Epithelial cell of prostate (primary cell): Measurements from ENCODE around the gene CYP24A1.

ENCODE experiments used
- DNase-seq: peaks from one replicate; pipeline ENCODE4 v3.0.0-alpha.2; 2011; ENCODE audit warnings: low read depth, low spot score
- H3K27ac ChIP-seq: fragments of 450-650 bp; 2 replicates; pipeline ENCODE4 v1.5.1; 2017; ENCODE audit warnings: mild to moderate bottlenecking

CYP24A1 gene

GRCh38 chr20:54177378-54177777 is 3.6 kb upstream of the CYP24A1 start:
- no peak overlapping the region for H3K27ac ChIP-seq
- DNase-seq, result no peak

GRCh38 chr20:54176610-54177009 is 2.8 kb upstream of the CYP24A1 start:
- H3K27ac ChIP-seq, result no peak overlapping the region
- no peak for DNase-seq

DNA sequence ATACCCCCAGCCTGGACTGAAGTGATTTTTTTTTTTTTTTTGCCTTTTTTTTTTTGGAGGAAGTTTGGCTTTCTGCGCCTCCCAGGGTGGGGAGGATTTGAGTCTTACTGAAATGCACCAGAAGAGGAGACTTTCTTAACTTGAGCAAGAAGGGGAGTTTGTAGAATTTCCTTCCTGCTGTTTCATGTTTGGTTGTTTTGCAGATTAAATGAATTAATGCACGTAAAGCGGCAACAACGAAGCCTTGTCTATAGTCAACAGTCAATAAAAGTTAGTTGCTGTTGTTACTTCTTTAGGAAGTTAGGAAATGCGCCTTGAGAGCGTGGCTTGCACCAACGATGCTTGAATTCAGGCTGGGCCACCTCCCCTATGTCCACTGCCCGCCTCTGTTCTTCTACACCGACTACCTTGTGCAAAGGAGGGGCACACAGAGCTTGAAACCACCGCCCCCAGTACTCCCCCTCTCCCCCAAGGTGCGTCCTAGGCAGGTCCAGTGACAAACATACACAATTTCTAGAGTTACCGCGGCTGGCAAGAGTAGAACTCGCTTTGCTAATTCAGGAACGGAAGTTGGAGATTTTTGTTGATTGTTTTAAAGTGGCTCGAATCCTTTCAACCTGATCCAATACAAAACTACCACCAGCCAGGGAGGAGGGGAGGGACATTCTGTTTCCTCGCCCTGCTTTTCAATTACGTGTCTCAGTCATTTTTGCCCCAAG is 830 bp upstream of the CYP24A1 start:
- H3K27ac ChIP-seq, result no peak overlapping the region
- DNase-seq, result no peak

- no peak for DNase-seq
Measured at GRCh38 chr20:54172856-54173652, 732 bp downstream of the CYP24A1 start.

DNA sequence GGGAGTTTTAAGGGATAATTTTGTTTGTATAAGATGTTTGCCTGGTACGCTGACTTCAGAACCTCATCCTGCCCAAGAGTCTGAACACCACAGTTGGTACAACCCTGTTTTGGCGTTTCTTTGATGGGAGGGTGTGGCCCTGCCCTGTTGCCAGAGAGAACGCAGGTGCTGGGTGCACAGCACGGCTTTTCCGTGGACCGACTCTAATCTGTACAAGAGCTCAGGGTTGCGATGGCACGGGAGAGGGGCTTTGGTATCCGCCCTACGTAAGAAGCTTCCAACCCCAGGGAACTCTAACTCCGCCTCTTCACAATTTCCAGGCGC is 1.3 kb downstream of the CYP24A1 start:
- no peak overlapping the region for H3K27ac ChIP-seq
- no peak for DNase-seq

More at GRCh38 chr20:54172856-54173652, 732 bp downstream of the CYP24A1 start:
- no peak overlapping the region for H3K27ac ChIP-seq

DNA sequence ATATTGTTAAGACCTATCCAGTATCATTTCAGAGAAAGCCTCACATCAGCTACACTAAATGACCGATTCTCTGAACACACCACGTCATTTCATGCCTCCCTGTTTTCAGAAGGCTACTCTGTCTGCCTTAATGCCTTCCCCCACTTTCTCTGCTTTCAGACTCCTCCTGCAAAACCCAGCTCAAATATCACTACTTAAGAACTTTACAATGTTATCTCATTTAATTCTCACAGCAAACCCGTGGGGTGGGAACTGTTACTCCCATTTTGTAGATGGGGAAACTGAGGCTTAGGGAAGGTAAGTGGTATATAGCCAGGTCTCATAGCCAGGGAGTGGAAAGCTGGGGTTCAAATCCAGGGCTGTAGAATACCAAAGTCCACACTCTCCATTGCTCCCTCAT is 2.8 kb downstream of the CYP24A1 start:
- DNase-seq, result no peak
- H3K27ac ChIP-seq, result no peak overlapping the region

DNA sequence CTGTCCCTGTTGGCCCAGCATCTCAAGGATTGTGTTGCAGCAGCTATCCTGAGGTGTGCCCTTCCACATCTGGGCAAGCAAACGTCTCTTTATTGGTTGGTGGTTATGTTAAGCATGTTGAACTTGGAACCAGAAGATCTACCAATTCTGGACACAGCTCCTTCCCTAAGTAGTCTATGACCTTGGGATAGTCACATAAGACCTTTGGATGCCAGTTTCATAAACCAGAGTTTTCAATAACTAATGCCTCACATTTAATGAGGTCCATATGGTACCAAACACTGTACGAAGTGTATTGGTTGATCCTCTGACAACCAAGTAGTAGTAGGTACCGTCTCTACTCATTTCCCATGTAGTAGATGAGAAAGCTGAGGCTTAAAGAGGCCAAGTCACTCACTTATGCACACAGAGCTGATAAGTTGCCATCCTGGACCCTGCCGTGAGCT is 3.7 kb downstream of the CYP24A1 start:
- no peak for DNase-seq
- H3K27ac ChIP-seq, result no peak overlapping the region

- H3K27ac ChIP-seq, result no peak overlapping the region
Measured at GRCh38 chr20:54168961-54169862, 4.6 kb downstream of the CYP24A1 start.

GRCh38 chr20:54167909-54168872 is 5.6 kb downstream of the CYP24A1 start:
- peak overlapping the region; percentile 60 for H3K27ac ChIP-seq
- DNase-seq, result no peak

More at GRCh38 chr20:54168961-54169862, 4.6 kb downstream of the CYP24A1 start:
- DNase-seq, result no peak

- no peak for DNase-seq
- H3K27ac ChIP-seq, result no peak overlapping the region
Measured at GRCh38 chr20:54166987-54167662, 6.7 kb downstream of the CYP24A1 start.

DNA sequence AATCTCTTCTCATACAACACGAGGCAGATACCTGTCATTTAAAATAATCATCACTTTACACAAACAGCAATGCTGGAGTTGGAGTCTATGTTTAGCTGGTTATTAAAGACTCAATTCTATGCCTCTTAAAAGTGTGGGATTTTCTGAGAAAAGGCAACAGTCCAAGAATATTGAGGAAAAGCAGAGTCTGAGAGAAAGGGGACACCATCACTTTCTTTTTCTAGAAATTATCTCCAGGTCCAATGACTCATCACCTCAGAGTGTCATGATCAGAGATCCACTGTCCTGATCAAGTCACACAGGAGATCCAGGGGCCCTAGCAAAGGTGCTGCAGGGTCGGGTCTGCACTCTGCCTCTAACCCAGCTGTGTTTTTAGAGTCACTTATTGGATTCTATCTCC is 8.0 kb downstream of the CYP24A1 start:
- no peak for DNase-seq

DNA sequence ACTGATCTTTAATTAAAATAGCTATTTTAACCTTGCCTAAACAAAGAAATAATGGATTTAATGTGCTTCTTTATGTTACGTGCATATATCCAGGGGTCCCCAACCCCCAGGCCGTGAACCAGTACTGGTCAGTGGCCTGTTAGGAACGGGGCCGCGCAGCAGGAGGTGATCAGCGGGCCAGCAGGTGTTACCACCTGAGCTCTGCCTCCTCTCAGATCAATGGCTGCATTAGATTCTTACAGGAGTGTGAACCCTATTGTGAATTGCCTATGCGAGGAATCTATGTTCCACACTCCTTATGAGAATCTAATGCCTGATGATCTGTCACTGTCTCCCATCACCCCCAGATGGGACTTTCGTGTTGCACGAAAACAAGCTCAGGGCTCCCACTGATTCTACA is 8.8 kb downstream of the CYP24A1 start:
- no peak overlapping the region for H3K27ac ChIP-seq
- DNase-seq, result no peak

More for the DNA sequence above, 8.0 kb downstream of the CYP24A1 start:
- no peak overlapping the region for H3K27ac ChIP-seq

GRCh38 chr20:54163402-54163801 is 10.4 kb downstream of the CYP24A1 start:
- H3K27ac ChIP-seq, result no peak overlapping the region
- DNase-seq, result no peak

GRCh38 chr20:54162378-54163009 is 11.3 kb downstream of the CYP24A1 start:
- no peak overlapping the region for H3K27ac ChIP-seq
- DNase-seq, result no peak

DNA sequence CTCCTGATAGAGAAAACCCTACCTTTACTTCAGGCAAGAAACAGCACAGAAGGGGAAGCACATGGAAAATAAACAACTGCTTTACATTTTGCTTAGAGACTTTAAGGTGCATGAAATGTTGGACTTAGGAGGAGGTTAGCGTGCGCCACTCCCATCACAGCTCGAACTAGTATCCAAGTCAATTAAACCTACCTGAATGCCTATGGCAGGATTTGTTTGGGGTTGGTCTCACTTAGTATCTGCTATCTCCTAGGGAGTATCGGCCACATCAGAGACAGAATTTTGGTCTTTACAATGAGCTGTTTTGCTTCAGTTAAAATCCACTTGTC is 12.0 kb downstream of the CYP24A1 start:
- no peak for DNase-seq
- no peak overlapping the region for H3K27ac ChIP-seq

DNA sequence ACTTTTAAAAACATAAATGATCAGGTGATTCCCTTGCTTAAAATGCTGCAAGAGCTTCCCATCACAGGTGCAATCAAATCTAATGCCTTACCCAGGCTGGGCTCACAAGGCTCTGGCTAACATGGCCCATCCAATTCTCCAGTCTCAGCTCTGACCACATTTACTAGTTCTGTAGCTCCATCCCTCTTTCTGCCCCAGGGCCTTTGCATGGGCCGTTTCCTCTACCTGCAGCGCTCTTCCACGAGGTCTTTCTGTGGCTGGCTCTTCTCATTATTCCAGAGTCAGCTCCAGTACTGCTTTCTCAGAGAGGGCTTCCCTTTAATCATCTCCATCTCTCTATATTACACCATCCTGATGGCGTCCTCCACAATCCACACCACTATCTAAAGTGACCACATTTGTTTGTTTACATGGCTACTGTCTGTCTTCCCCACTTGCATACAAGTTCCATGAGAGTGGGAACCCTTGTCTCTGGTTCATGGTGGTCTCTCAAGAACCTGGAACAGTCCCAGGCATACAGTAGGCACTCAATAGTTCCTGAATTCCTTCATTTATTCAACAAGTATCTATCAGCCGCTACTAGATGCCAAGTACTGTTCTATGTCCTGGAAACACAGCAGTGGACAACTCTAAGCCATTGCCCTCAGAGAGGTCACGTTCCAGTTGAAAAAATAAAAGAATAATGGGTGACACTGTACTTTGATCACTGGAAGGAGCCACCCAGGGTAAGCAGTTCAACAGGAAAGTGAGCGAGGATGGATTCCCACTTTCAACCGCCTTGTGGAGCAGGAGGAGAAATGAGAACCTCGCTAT is 12.6 kb downstream of the CYP24A1 start:
- H3K27ac ChIP-seq, result no peak overlapping the region
- DNase-seq, result no peak

DNA sequence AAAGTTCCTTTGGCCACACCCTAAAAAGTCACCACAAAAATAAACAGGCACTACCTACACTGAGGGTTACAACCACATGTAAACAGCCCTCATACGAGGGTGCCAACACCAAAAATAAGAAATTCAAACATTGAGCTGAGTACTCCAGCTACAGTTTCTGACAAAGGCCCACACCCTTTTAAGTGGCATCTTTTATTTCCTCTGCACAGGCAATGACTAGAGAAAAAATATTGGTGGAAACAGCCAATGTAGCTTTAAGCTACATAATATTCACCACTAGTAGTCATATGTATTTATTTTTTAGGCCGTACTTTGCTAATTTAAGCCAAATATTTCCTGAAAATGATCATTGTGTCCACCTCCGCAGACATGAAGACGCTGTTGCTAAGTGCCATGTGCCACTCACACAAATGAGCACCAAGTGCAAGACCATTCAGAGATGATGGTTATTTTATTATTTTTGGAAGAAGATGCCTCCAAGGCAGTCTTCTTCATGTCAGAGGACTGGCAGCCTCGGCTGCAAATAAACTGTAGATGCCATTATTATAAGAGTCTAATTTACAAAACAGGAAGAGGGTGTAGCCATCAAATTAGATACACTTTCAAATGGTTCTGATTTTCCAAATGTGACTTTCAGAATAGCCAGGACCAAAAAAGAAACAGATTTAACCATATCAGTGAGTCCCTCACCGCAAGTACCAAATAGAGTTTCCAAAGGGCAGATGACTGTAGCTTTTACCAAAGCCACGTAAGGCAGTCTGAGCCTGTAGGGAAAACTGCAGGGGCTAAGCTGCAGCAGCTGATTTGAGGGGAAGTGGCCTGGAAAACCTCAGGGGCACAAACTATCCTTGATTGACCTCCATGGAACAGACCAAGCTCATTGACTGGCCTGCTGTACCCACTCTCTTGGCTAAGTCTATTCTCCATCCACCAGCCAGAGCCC is 13.4 kb downstream of the CYP24A1 start:
- no peak overlapping the region for H3K27ac ChIP-seq
- no peak for DNase-seq
